ENCODE measurements around the gene BCORL1. TPM values are rescaled to one million over a fixed set of nuclear protein-coding genes. Genes with fewer than 3 reads are reported as not detected.

Gene BCORL1
- total and polyA plus RNA-seq, 2 of the 4 experiments (the other 2 are of a cell fraction), result 0.54 to 1.6 TPM

DNA sequence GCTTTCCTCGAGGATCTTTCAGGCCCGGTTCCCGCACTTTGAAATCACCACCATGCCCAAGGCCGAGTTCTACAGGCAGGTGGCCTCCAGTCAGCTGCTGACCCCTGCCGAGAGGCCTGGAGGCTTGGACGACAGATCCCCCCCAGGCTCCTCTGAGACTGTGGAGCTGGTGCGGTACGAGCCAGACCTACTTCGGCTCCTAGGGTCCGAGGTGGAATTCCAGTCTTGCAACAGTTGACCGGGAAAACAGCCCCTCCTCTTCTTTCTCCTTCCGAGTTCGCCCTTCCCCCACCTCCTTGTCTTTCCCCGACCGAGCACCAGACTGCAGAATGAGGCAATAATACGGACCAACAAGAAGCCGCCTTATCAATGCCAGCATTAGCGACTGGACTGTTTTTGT, 73.5 kb downstream of the BCORL1 start:
- Histone ChIP-seq H3K79me1 (ENCODE audit: low read depth in 1 of 2, low read length in 2 of 2) (no peaks in the 10 kb centered on the region), H3K18ac (ENCODE audit: low read depth, low read length) (no peak overlapping the region), H3K4me1 (ENCODE audit: control insufficient read depth, insufficient read depth, low read length) (peaks cover 3% of the 10 kb centered on the region; the same call in 1 of the 2 replicates), H3K27ac (ENCODE audit: insufficient read depth, low read length) (no peak overlapping the region), H4K20me1 (ENCODE audit: insufficient read depth, low read length) (no peaks in the 10 kb centered on the region), H4K8ac (ENCODE audit: low read depth in 2 of 2, low read length in 2 of 2) (no peak overlapping the region), H4K5ac (ENCODE audit: low read depth, low read length) (no peak overlapping the region), H3K23ac (ENCODE audit: low read depth, low read length) (no peak overlapping the region), H2BK15ac (ENCODE audit: low read depth, low read length) (no peak overlapping the region), H3K4me3 (ENCODE audit: insufficient read depth, low read depth, low read length) (no peak overlapping the region), H3K9me3 (ENCODE audit: control insufficient read depth, insufficient read depth, low read length) (no peaks in the 10 kb centered on the region), H2BK5ac (ENCODE audit: low read depth, low read length, poor library complexity, severe bottlenecking) (no peak overlapping the region), H3K4ac (ENCODE audit: low read depth, low read length) (no peak overlapping the region), H2AK5ac (ENCODE audit: low read depth, low read length) (no peak overlapping the region), H2AK9ac (replicated peaks; ENCODE audit: low read depth, low read length, poor library complexity) (no peak overlapping the region), H2BK120ac (ENCODE audit: low read depth, low read length) (no peak overlapping the region), H3K9me1 (ENCODE audit: insufficient read depth, low read length) (no peaks in the 10 kb centered on the region), H3K14ac (replicated peaks; ENCODE audit: low read depth, low read length) (no peak overlapping the region), H4K91ac (ENCODE audit: insufficient read depth, low read depth, low read length) (no peak overlapping the region), H2BK20ac (ENCODE audit: low read depth, low read length) (no peak overlapping the region), H3K56ac (ENCODE audit: extremely low read depth, insufficient read depth, low read length) (no peak overlapping the region), H3K36me3 (ENCODE audit: control insufficient read depth, insufficient read depth, low read length) (peaks cover 7% of the 10 kb centered on the region; the same call in 1 of the 2 replicates), H3K9ac (ENCODE audit: low read depth, low read length) (no peak overlapping the region), H2AFZ (replicated peaks; ENCODE audit: low read length, poor library complexity) (no peak overlapping the region), H3K27me3 (ENCODE audit: control insufficient read depth, insufficient read depth, low read length) (no peaks in the 10 kb centered on the region; the same call in 1 of the 2 replicates), H3K4me2 (ENCODE audit: low read depth, low read length) (no peak overlapping the region)
- in situ Hi-C loops (cut with MboI; ENCODE audit: low sequenced_read_pairs), result no loop called here
- 62% methylated on average over 10 of the region's 18 CpGs; no CpG with 5 or more reads in 1 of the 2 experiments for WGBS, 2 experiments (ENCODE audit: extremely low coverage in 2 of 2, insufficient read length in 1 of 2)
- no peak for DNase-seq
- no TSS peak for BruUV-seq (replicated peaks)
- dilution Hi-C loops (cut with HindIII; ENCODE audit: low sequenced_read_pairs, unreplicated experiment), result no loop called here
- TF ChIP-seq RCOR1 (IDR thresholded peaks at IDR 0.05; ENCODE audit: insufficient replicate concordance, low read length) (no peak), FOS (IDR thresholded peaks at IDR 0.05; ENCODE audit: low read depth, low read length) (no peak), RAD21 (IDR thresholded peaks at IDR 0.05; ENCODE audit: low read length) (no peak), MAFK (IDR thresholded peaks at IDR 0.05; ENCODE audit: low read depth, low read length) (no peak), CHD1 (IDR thresholded peaks at IDR 0.05; ENCODE audit: low read depth, low read length) (no peak), NFE2L2 (IDR thresholded peaks at IDR 0.05; ENCODE audit: low read depth, low read length) (no peak), SMC3 (IDR thresholded peaks at IDR 0.05; ENCODE audit: low read depth, low read length) (no peak), CEBPB (IDR thresholded peaks at IDR 0.05; ENCODE audit: low read depth, low read length) (no peak), MAZ (IDR thresholded peaks at IDR 0.05; ENCODE audit: borderline replicate concordance, low read depth, low read length) (no peak), BHLHE40 (IDR thresholded peaks at IDR 0.05; ENCODE audit: low read depth, low read length) (no peak), POLR2A (IDR thresholded peaks at IDR 0.05; ENCODE audit: low read depth, low read length) (no peak), RFX5 (IDR thresholded peaks at IDR 0.05; ENCODE audit: low read depth, low read length) (no peak), MXI1 (IDR thresholded peaks at IDR 0.05; ENCODE audit: borderline replicate concordance, low read depth, low read length) (no peak)
- TF ChIP-seq, protein P1, sequence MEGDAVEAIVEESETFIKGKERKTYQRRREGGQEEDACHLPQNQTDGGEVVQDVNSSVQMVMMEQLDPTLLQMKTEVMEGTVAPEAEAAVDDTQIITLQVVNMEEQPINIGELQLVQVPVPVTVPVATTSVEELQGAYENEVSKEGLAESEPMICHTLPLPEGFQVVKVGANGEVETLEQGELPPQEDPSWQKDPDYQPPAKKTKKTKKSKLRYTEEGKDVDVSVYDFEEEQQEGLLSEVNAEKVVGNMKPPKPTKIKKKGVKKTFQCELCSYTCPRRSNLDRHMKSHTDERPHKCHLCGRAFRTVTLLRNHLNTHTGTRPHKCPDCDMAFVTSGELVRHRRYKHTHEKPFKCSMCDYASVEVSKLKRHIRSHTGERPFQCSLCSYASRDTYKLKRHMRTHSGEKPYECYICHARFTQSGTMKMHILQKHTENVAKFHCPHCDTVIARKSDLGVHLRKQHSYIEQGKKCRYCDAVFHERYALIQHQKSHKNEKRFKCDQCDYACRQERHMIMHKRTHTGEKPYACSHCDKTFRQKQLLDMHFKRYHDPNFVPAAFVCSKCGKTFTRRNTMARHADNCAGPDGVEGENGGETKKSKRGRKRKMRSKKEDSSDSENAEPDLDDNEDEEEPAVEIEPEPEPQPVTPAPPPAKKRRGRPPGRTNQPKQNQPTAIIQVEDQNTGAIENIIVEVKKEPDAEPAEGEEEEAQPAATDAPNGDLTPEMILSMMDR (conservative IDR thresholded peaks at IDR 0.05; ENCODE audit: low read depth, low read length), result no peak
- TF ChIP-seq, protein P2, sequence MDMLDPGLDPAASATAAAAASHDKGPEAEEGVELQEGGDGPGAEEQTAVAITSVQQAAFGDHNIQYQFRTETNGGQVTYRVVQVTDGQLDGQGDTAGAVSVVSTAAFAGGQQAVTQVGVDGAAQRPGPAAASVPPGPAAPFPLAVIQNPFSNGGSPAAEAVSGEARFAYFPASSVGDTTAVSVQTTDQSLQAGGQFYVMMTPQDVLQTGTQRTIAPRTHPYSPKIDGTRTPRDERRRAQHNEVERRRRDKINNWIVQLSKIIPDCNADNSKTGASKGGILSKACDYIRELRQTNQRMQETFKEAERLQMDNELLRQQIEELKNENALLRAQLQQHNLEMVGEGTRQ (IDR thresholded peaks at IDR 0.05; ENCODE audit: low read depth, low read length), result no peak
- TF ChIP-seq, protein P3, sequence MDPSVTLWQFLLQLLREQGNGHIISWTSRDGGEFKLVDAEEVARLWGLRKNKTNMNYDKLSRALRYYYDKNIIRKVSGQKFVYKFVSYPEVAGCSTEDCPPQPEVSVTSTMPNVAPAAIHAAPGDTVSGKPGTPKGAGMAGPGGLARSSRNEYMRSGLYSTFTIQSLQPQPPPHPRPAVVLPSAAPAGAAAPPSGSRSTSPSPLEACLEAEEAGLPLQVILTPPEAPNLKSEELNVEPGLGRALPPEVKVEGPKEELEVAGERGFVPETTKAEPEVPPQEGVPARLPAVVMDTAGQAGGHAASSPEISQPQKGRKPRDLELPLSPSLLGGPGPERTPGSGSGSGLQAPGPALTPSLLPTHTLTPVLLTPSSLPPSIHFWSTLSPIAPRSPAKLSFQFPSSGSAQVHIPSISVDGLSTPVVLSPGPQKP (IDR thresholded peaks at IDR 0.05; ENCODE audit: borderline replicate concordance, low read depth, low read length), result no peak
- ChIA-PET POLR2A (ENCODE audit: unreplicated experiment) (no interaction called here), CTCF (no interaction called here)
- ATAC-seq (ENCODE audit: low read depth), result no peak
- intact Hi-C loops (cut with micrococcal nuclease), result loop anchor here (1.0 kb wide), 1 partner anchor 125 kb away; no protein-coding TSS in a partner anchor

Measured in IMR-90 (cell line).